ENCODE data around the gene PTPRE.

PTPRE gene

GRCh38 chr10:127995939-127996338, 89.0 kb downstream of the PTPRE start:
- in situ Hi-C loops (cut with HindIII; ENCODE audit: low sequenced_read_pairs) = no loop called here

DNA sequence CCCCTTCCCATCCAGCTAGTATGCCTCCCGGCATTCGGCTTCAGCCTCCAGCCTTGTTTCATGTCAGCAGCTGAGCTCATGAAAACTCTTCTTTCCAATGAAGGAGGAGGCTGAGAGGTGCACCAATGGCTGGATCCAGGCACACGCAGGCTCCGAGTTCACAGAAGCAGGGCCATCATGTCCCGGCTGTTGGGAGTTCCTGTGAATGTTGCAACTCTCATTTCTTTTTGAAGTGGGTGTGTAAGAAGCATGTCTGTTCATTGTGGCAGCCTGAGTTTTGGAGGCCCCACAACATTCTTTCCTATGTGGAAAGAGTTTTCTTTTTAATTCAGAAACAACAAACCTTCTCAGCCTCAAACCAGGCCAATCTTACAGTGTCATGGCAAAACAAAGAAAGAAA, 89.7 kb downstream of the PTPRE start:
- in situ Hi-C loops (cut with HindIII; ENCODE audit: low sequenced_read_pairs) = no loop called here

GRCh38 chr10:127997271-127997670, 90.4 kb downstream of the PTPRE start:
- in situ Hi-C loops (cut with HindIII; ENCODE audit: low sequenced_read_pairs) = no loop called here

DNA sequence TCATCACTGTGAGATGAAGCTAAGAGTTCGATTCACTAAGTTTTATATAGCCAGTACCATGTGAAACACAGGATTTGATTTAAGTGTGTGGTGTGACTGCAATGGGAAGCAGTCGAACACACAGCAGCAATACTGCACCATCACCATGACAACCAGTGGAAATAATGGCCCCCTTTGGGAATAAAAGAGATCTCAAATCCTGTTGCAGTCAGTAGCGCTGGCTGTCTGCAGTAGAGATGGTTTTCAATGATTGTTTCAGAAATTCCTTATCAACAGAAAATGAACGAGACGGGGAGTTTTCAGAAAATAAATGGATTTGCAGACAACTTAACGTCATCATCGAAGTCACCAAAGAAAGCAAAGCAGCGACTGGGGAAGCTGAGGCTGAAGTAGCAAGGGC, 91.0 kb downstream of the PTPRE start:
- in situ Hi-C loops (cut with HindIII; ENCODE audit: low sequenced_read_pairs) = no loop called here

DNA sequence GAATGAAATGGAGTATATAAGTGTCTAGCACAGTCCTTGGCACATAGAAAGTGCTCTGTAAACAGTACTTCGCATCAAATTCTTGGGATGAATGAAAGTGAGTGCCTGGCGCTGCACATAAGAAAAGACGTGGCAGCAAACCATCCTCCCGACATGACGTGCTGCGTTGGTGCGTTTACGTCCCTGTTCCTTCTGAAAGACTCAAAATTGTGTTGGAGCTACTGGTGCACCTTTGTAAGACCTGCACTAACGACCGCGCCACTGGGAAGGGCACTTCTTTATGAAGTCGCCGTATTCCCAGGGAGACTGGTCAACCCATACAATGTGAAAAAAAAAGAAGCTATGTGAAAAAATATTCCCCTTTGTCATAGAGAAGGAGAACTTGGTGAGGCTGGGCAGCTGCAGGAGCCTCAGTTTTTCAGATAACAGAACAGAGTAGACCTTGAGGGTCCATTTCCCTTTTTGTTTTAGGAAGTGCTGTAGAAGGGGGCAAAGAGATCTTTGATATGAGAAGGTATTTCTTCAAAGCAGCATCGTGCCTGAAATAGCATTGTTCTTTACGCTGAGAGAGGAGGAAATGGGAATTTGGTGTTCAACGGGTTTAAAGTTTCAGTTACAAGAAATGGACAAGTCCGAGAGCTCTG, 91.7 kb downstream of the PTPRE start:
- in situ Hi-C loops (cut with HindIII; ENCODE audit: low sequenced_read_pairs) = no loop called here

GRCh38 chr10:127999297-128000129, 92.6 kb downstream of the PTPRE start:
- in situ Hi-C loops (cut with HindIII; ENCODE audit: low sequenced_read_pairs) = no loop called here

GRCh38 chr10:128000471-128001362, 93.8 kb downstream of the PTPRE start:
- in situ Hi-C loops (cut with HindIII; ENCODE audit: low sequenced_read_pairs) = no loop called here

GRCh38 chr10:128001363-128001745, 94.5 kb downstream of the PTPRE start:
- in situ Hi-C loops (cut with HindIII; ENCODE audit: low sequenced_read_pairs) = no loop called here

- in situ Hi-C loops (cut with HindIII; ENCODE audit: low sequenced_read_pairs) = no loop called here
Measured at GRCh38 chr10:128001849-128002248, 94.9 kb downstream of the PTPRE start.

DNA sequence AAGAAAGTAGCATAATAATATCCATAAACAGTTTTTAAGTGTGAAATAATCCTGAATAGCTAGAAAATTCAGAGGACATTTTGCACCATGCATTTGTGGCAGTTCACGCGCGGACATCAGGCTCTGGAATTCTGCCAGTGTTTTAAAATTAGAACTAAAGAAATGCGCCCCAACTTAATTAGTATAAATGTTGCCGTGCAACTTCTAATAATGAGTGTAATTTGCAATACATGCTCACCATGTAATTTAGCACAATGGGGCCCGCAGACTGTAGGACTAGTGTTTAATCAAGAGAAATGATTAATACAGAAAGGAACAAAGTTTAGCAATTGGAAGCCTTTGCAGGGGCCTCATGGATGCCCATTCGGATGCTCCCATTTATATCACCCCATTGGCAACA, 96.6 kb downstream of the PTPRE start:
- in situ Hi-C loops (cut with HindIII; ENCODE audit: low sequenced_read_pairs) = no loop called here

DNA sequence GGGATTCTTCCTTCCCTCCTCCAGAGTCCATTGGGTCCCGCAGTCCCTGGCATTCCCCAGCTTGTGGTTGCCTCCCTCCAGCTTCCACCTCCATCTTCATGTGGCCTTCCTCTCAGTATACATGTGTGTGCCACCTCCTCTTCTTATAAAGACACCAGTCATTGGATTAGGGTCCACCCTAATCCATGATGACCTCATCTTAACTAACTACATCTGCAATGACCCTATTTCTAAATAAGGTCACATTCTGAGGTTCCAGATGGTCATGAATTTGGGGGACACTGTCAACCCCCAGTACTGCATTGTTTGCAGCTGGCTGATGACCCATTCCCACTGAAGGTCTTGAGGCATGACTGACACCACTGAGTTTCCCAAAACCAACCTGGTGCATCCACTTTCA, 99.0 kb downstream of the PTPRE start:
- in situ Hi-C loops (cut with HindIII; ENCODE audit: low sequenced_read_pairs) = no loop called here

DNA sequence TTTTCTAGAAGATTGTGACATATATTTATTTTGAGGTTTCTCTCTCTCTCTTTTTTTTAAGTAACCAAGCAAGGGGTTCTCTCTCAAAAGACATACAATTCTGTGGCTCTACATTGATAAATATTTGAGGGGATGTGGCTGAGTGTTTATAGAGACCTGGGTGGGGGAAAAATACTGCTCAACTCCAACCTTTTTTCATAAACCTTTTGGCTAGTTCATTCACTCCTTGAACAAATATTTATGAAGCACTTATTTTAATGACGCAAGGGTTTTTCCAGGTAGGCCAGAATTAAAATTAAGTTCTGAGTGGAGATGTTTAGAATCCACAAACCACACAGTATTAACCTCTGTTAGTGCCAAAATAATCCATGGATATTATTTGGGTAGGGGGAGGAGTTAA, 100.2 kb downstream of the PTPRE start:
- in situ Hi-C loops (cut with HindIII; ENCODE audit: low sequenced_read_pairs) = no loop called here

DNA sequence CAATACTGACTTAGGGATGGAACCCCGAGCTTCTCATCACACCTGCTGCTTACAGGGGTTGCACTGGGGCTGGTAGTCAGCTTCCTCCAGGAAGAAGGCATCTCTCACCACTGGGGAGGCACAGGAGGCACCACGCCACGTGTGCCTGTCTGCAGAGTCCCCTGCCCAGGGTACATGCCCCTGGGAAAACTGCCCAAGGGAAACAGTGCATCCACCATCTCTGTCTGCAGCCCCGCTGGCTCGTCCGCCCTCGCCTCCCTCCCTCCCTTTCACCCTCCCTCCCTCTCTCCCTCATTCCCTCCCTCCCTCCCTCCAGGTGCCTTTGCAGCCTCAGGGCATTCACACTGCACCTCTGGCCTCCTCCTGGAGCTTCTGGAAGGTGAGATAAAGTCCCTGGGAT, 101.1 kb downstream of the PTPRE start:
- in situ Hi-C loops (cut with HindIII; ENCODE audit: low sequenced_read_pairs) = no loop called here

GRCh38 chr10:128008521-128009250, 101.8 kb downstream of the PTPRE start:
- in situ Hi-C loops (cut with HindIII; ENCODE audit: low sequenced_read_pairs) = no loop called here

DNA sequence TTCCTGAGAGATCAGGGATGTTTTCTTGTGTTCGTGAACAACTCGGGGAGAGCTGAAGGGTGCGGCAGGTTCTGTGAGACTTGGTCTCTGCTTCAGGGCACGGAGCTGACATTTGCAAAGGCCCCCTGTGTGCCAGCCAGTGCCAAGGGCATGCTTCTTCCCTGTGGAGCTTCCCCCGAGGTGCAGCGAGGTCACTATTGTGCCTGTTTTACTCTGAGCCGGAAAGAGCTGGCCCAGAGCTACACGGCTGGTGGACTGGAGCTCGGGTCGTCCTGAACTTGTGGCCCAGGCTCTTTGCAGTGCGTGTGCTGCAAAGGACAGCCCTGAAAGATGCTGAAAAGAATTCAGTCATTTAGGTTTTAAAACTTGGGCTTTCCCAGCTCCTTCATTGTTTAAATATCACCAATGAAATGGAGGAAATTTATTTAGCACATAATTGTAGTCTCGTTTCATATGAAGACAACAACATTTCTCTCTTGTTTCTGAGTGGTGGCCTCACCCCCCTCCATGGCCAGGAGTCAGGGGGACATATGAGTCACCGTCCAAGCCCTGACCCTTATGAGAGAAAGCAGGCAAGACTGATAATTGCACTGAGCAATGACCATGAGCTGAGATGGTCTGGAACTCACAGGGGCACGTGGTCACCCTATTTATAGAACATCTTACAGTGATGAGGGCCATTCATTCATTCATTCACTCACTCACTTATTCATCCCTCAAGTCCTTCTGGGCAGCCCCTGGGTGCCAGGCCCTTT, 102.6 kb downstream of the PTPRE start:
- in situ Hi-C loops (cut with HindIII; ENCODE audit: low sequenced_read_pairs) = loop anchor here (5.0 kb wide), 2 partner anchors 43 to 97 kb away; no protein-coding TSS in a partner anchor

DNA sequence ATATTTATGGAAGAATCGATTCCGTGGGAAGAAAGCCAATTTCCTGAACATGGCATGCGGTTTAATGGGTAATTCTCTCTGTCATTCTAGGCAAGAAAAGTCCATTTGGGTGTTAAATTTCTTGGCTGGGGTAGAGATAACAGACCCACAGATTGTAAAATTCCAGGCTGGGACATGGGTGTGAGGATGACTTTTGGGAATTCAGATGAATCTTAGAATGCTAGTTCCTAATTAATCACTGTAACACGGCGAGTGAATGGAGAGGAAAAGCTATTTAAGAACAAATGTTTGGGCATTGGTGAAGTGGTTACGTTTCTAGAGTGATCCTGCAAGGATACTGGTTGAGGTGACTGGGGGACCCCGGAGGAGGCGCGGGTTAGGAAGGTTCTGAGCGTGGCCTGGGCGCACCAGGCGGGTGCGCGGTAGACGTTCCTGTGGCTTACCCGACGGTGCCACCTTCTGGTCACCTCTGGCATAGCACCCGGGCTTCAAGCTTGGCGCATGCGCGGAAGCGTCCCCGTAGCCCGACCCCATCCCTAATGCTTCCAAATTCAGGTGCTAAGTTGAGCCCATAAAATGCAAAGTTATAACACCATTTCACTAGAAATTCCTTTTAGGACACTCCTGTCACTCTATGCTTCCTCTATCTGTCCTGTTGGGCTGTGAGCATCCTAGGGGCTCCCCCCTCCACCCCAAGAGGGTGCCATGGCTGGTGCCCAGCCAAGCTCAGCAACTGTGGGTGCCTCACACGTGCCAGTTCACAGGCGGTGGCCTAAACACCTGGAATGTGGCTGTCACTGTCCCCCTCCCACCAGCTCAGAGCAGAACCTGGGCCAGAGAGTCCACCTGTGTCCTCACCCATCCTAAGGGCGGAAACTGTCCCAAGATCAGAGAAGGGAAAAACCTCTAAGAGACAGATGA, 104.4 kb downstream of the PTPRE start:
- in situ Hi-C loops (cut with HindIII; ENCODE audit: low sequenced_read_pairs) = loop anchor here (5.0 kb wide), 2 partner anchors 41 to 99 kb away; no protein-coding TSS in a partner anchor

DNA sequence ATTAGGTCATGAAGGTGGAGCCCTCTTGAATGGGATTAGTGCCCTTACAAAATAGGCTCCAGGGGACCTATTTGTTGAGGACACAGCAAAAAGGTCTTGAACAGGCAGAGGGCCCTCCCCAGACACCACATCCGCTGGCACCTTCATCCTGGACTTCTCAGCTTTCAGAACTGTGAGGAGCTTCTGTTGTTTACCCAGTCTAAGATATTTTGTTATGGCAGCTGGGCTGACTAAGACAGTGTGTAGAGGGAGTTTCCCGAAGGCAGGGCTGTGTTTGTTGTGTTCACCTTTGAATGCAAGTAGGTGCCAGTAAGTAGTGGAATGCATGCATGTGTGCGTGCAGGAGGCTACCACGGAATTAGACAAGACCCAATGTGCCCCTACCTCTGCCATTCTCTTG, 106.7 kb downstream of the PTPRE start:
- in situ Hi-C loops (cut with HindIII; ENCODE audit: low sequenced_read_pairs) = loop anchor here (5.0 kb wide), 2 partner anchors 39 to 101 kb away; no protein-coding TSS in a partner anchor

GRCh38 chr10:128014236-128014635, 107.3 kb downstream of the PTPRE start:
- in situ Hi-C loops (cut with HindIII; ENCODE audit: low sequenced_read_pairs) = loop anchor here (5.0 kb wide), 2 partner anchors 38 to 102 kb away; no protein-coding TSS in a partner anchor
